Neural crest cell (in vitro differentiated cells): ENCODE measurements around the gene GMPPB. TPM values are rescaled to one million over a fixed set of nuclear protein-coding genes. Genes with fewer than 3 reads are reported as not detected.

Experiments used
- DNase-seq: peaks from one replicate; pipeline ENCODE4 v3.0.0; 2021; ENCODE audit warnings: low read depth, mixed read lengths, low spot score
- H3K27ac Mint-ChIP-seq: one replicate; pipeline ENCODE4 v1.8.0; 2021; ENCODE audit warnings: mild to moderate bottlenecking, mixed read lengths; ENCODE audit not compliant: unreplicated experiment
- H3K27me3 Mint-ChIP-seq: 2 replicates; pipeline ENCODE4 v1.8.0; 2021; ENCODE audit warnings: low read depth, mild to moderate bottlenecking, mixed read lengths
- H3K36me3 Mint-ChIP-seq: 2 replicates; pipeline ENCODE4 v1.8.0; 2021; ENCODE audit warnings: low read depth, mild to moderate bottlenecking, mixed read lengths
- H3K4me1 Mint-ChIP-seq: 2 replicates; pipeline ENCODE4 v1.8.0; 2021; ENCODE audit warnings: mixed read lengths
- H3K4me3 Mint-ChIP-seq: one replicate; pipeline ENCODE4 v1.8.0; 2021; ENCODE audit warnings: mild to moderate bottlenecking, mixed read lengths
- H3K9me3 Mint-ChIP-seq: 2 replicates; pipeline ENCODE4 v1.8.0; 2021; ENCODE audit warnings: mixed read lengths
- total RNA-seq: library from RNA; stranded (reverse); gene quantifications from 2 replicates; pipeline ENCODE4 v1.2.1, GENCODE V29; 2021
- TF ChIP-seq, protein P1 (sequence below): fragments of 200-600 bp; sonication (generic); conservative IDR thresholded peaks from 2 replicates; pipeline ENCODE4 v1.5.0; 2021; ENCODE audit warnings: antibody characterized with exemption, mild to moderate bottlenecking

The GMPPB gene
- total RNA-seq, 1 donor from 2014 or later = 46.1 TPM

DNA sequence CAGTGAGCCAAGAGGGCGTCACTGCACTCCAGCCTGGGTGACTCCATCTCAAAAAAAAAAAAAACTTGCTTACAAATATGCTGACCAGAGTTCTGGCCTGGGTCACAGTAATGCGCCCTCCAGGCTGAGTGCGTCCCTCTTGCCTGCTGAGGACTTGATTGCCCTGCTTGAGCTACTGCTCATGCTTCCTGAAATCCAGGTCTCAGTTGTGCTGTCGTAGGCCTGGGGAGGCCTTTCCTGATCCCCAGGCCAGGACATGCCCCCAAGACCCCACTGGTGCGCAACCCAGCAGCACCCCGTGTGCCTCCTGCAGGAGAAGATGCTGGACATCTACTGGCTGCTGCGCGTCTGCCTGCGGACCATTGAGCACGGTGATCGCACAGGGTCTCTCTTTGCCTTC is 11.6 kb downstream of the GMPPB start:
- H3K36me3 Mint-ChIP-seq = no peaks in the 10 kb centered on the region
- H3K4me3 Mint-ChIP-seq = no peak overlapping the region
- peaks cover 2% of the 10 kb centered on the region for H3K27me3 Mint-ChIP-seq
- TF ChIP-seq, protein P1, sequence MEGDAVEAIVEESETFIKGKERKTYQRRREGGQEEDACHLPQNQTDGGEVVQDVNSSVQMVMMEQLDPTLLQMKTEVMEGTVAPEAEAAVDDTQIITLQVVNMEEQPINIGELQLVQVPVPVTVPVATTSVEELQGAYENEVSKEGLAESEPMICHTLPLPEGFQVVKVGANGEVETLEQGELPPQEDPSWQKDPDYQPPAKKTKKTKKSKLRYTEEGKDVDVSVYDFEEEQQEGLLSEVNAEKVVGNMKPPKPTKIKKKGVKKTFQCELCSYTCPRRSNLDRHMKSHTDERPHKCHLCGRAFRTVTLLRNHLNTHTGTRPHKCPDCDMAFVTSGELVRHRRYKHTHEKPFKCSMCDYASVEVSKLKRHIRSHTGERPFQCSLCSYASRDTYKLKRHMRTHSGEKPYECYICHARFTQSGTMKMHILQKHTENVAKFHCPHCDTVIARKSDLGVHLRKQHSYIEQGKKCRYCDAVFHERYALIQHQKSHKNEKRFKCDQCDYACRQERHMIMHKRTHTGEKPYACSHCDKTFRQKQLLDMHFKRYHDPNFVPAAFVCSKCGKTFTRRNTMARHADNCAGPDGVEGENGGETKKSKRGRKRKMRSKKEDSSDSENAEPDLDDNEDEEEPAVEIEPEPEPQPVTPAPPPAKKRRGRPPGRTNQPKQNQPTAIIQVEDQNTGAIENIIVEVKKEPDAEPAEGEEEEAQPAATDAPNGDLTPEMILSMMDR = no peak
- DNase-seq = no peak
- H3K4me1 Mint-ChIP-seq = no peaks in the 10 kb centered on the region
- H3K27ac Mint-ChIP-seq = no peak overlapping the region
- H3K9me3 Mint-ChIP-seq = no peaks in the 10 kb centered on the region

DNA sequence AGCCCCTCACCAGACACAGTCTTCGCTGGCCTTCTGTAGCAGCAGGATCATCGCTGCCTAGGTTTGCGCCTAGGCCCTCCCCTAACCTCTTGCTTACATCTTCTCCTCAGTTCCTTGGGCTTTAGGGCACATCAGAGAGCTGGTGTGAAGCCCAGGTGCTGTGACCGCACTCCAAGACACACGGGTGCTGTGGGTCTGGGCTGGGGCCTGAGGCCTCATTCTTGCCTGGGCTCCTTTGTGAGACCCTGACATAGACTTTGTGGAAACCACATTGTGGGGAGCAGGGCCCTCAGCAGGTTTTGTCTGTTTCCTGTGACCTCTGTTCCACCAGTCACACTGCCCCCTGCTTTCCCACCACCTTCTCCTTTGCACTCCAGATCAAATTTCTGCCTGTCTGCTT is 12.3 kb downstream of the GMPPB start:
- TF ChIP-seq, protein P1 = no peak
- Mint-ChIP-seq H3K36me3 (no peaks in the 10 kb centered on the region), H3K4me1 (no peaks in the 10 kb centered on the region), H3K9me3 (no peaks in the 10 kb centered on the region), H3K27ac (peak overlapping the region; percentile 48), H3K4me3 (no peak overlapping the region), H3K27me3 (peaks cover 2% of the 10 kb centered on the region)
- no peak for DNase-seq

DNA sequence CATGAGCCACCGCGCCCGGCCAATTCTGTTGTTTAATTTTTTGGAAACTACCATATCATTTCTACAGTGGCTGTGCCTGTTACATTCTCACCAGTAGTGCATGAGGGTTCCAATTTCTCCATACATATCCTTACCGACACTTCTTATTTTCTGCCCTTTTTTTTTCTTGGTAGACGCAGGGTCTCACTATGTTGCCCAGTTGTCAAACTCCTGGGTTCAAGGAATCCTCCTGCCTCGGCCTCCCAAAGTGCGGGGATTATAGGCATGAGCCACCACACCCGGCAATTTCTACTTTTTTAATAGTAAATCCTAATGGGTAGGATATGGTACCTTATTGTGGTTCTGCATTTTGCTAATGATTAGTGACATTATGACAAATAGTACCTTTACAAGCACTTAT is 13.9 kb downstream of the GMPPB start:
- Mint-ChIP-seq H3K9me3 (no peaks in the 10 kb centered on the region), H3K4me1 (no peaks in the 10 kb centered on the region), H3K4me3 (no peak overlapping the region), H3K36me3 (no peaks in the 10 kb centered on the region), H3K27ac (no peak overlapping the region), H3K27me3 (peaks cover 2% of the 10 kb centered on the region)
- TF ChIP-seq, protein P1 = no peak
- DNase-seq = no peak

DNA sequence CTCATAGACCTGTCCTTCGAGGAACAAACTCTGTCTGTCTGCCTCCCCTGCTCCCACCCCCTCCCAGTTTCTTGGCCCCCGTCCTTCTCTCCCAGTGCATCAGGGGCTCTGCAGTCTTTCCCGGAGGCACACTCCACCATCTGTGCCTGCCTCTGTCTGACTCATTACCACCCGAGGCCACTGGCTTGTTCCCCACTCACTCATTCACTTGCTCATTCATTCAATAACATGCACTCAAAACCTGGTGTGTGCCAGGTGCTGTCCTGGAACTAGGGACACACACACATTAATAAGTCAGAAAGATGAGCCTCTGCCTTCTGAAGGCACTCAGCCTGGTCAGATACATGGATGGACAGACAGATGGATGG is 16.7 kb downstream of the GMPPB start:
- Mint-ChIP-seq H3K9me3 (no peaks in the 10 kb centered on the region), H3K27ac (no peak overlapping the region), H3K4me1 (no peaks in the 10 kb centered on the region), H3K27me3 (peaks cover 2% of the 10 kb centered on the region), H3K4me3 (no peak overlapping the region), H3K36me3 (no peaks in the 10 kb centered on the region)
- TF ChIP-seq, protein P1 = no peak
- no peak for DNase-seq

DNA sequence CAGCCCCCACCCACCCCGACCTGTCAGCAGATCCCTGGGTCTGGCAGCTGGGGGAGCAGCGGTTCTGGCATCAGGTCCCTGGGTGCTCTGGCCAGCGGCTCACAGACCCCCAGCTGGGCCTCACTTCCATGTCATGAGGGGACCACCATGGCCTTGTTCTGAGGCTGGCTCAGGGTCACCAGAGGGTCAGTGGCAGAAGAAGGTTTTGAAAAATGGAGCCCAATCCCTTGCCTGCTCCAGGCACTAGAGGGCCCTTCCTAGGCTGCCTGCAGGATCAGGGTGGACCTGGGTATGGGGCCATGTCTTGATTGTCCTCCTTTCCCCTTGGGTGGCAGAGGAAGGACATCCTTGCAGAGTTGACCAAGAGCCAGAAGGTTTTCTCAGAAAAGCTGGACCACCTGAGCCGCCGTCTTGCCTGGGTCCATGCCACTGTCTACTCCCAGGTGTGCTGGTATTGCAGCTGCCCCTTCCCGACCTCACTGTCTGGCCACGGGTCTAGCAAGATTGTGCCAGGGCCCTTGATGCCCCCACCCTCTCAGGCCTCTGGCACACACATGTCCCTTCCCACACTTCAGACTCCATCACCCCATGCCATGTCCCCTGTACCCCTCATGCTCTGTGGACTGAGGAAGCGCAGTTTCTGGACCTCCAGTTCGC is 17.2 kb downstream of the GMPPB start:
- no peaks in the 10 kb centered on the region for H3K9me3 Mint-ChIP-seq
- no peak overlapping the region for H3K4me3 Mint-ChIP-seq
- peak overlapping the region; percentile 62 for H3K27ac Mint-ChIP-seq
- H3K4me1 Mint-ChIP-seq = no peaks in the 10 kb centered on the region
- H3K27me3 Mint-ChIP-seq = peaks cover 2% of the 10 kb centered on the region
- TF ChIP-seq, protein P1 = no peak
- no peak for DNase-seq
- H3K36me3 Mint-ChIP-seq = no peaks in the 10 kb centered on the region
